Keratinocyte (primary cell): ENCODE measurements around the gene ERG. TPM values are rescaled to one million over a fixed set of nuclear protein-coding genes. Genes with fewer than 3 reads are reported as not detected.

ENCODE experiments used
- DNase-seq: peaks from one replicate; pipeline ENCODE4 v3.0.0-alpha.2; 2011; ENCODE audit warnings: low read depth, missing footprints, low spot score
- FAIRE-seq: peaks from 2 replicates; lab custom pipeline; 2011; peaks lifted over from hg19 to GRCh38; lab: Jason Lieb, UNC
- H2AFZ ChIP-seq: 2 replicates; pipeline ENCODE4 v1.6.0; 2012; ENCODE audit warnings: low read length, control low read depth, inconsistent platforms; ENCODE audit not compliant: control insufficient read depth
- H3K27ac ChIP-seq: 2 replicates; pipeline ENCODE4 v1.5.1; 2011; ENCODE audit warnings: low read length; ENCODE audit not compliant: control insufficient read depth, insufficient read depth
- H3K27me3 ChIP-seq: 3 replicates; pipeline ENCODE4 v1.6.0; 2011; ENCODE audit warnings: low read length; ENCODE audit not compliant: control insufficient read depth, insufficient read depth; ENCODE audit errors: extremely low read depth
- H3K36me3 ChIP-seq, 2 experiments: 2 replicates in 1 of 2; 3 replicates in 1 of 2; pipeline ENCODE4 v1.5.1; 2011; ENCODE audit warnings: low read length in 2 of 2, mild to moderate bottlenecking in 1 of 2; ENCODE audit not compliant: control insufficient read depth in 2 of 2, insufficient read depth in 2 of 2; ENCODE audit errors: extremely low read depth in 1 of 2
- H3K4me1 ChIP-seq: 3 replicates; pipeline ENCODE4 v1.5.1; 2011; ENCODE audit warnings: low read length; ENCODE audit not compliant: control insufficient read depth, insufficient read depth; ENCODE audit errors: extremely low read depth
- H3K4me2 ChIP-seq: 3 replicates; pipeline ENCODE4 v1.6.0; 2011; ENCODE audit warnings: low read depth, low read length; ENCODE audit not compliant: control insufficient read depth, insufficient read depth; ENCODE audit errors: extremely low read depth
- H3K4me3 ChIP-seq, 3 experiments: fragments of 200-600 bp in 1 of 3; sonication (generic) in 1 of 3; 2 replicates in 2 of 3; 3 replicates in 1 of 3; pipeline ENCODE4 v1.5.1; 2011 to 2016; ENCODE audit warnings: low read length in 3 of 3, mild to moderate bottlenecking in 3 of 3, control low read depth in 2 of 3, inconsistent platforms in 1 of 3, low read depth in 1 of 3, mixed read lengths in 1 of 3, mixed run types in 1 of 3, moderate library complexity in 1 of 3; ENCODE audit not compliant: control insufficient read depth in 2 of 3, insufficient read depth in 2 of 3; ENCODE audit errors: extremely low read depth in 1 of 3
- H3K79me2 ChIP-seq: 2 replicates; pipeline ENCODE4 v1.6.0; 2012; ENCODE audit warnings: low read length; ENCODE audit not compliant: control insufficient read depth, insufficient read depth
- H3K9ac ChIP-seq: 3 replicates; pipeline ENCODE4 v1.6.0; 2011; ENCODE audit warnings: low read length; ENCODE audit not compliant: control insufficient read depth, insufficient read depth; ENCODE audit errors: extremely low read depth
- H3K9me1 ChIP-seq: 3 replicates; pipeline ENCODE4 v1.6.0; 2011; ENCODE audit warnings: low read length; ENCODE audit not compliant: control insufficient read depth, insufficient read depth; ENCODE audit errors: extremely low read depth
- H3K9me3 ChIP-seq: 2 replicates; pipeline ENCODE4 v1.5.1; 2012; ENCODE audit warnings: low read depth, low read length; ENCODE audit not compliant: control insufficient read depth
- H4K20me1 ChIP-seq: 3 replicates; pipeline ENCODE4 v1.6.0; 2011; ENCODE audit warnings: low read length; ENCODE audit not compliant: control insufficient read depth, insufficient read depth; ENCODE audit errors: extremely low read depth
- CTCF ChIP-seq, 3 experiments: IDR thresholded peaks in 1 of 3; conservative IDR thresholded peaks in 1 of 3; optimal IDR thresholded peaks in 1 of 3; 2 replicates in 2 of 3; 3 replicates in 1 of 3; pipeline versions ENCODE3 to v1.5.1; 2011; ENCODE audit warnings: low read length in 3 of 3, mild to moderate bottlenecking in 3 of 3, moderate library complexity in 2 of 3, control low read depth in 1 of 3, inconsistent platforms in 1 of 3; ENCODE audit not compliant: insufficient read depth in 2 of 3; ENCODE audit errors: extremely low read depth in 1 of 3
- EZH2 ChIP-seq: IDR thresholded peaks from one replicate; pipeline ENCODE4 v1.6.1; 2012; ENCODE audit warnings: inconsistent platforms, mild to moderate bottlenecking, low read length, moderate library complexity
- dilution Hi-C: fragments of 300-500 bp; cut with MboI; formaldehyde crosslinking; loops from one replicate; pipeline ENCODE4 v1.7.0; 2020; ENCODE audit warnings: low sequenced_read_pairs; ENCODE audit not compliant: extremely low pct_ligation_motif_present
- polyA plus RNA-seq, 5 experiments: library from polyadenylated mRNA; depleted of rRNA in 3 of 5; stranded (reverse) in 3 of 5; stranded (forward) in 1 of 5; unstranded in 1 of 5; fragments of >200 nt; gene quantifications; 1 replicate in 1 of 5; 2 replicates in 3 of 5; 3 replicates in 1 of 5; pipeline versions ENCODE4 v1.2.1 to v1.2.3, GENCODE V29; 2011 to 2012; ENCODE audit warnings: missing spikeins in 2 of 5, low read depth in 1 of 5, low replicate concordance in 1 of 5

ERG gene
- polyA plus RNA-seq, 1 donor (not counting 4 experiments of a cell fraction or from before 2014, with no cell fraction given): 0.08 TPM

DNA sequence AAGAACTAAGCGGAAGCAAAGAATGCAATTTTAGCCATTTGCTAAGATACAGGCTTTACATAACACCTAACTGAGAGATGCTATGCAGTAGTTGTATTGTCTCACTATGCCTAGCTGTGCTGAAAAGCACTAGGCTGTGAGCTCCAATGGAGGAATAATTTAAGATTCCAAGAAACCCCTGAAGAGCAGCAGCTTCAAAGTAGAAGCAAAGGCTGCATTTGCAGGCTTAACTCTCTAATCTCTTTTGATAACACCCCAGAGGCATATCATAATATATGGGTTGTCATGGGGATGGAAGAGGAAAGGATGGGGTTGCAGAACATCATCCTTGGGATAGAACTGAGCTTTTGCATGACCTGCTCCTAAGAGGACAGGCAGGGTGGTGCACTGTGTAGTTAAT is 102.0 kb downstream of the ERG start:
- TF ChIP-seq EZH2 (no peak), CTCF (optimal IDR thresholded peaks at IDR 0.05 in 1 of 3, IDR thresholded peaks at IDR 0.05 in 1 of 3, conservative IDR thresholded peaks at IDR 0.05 in 1 of 3; ENCODE audit: extremely low read depth in 1 of 3, insufficient read depth in 2 of 3, low read length in 3 of 3) (no peak)
- DNase-seq (no peak), FAIRE-seq (no peak)
- H2AFZ ChIP-seq: no peak overlapping the region
- H3K79me2 ChIP-seq: no peaks in the 10 kb centered on the region
- no peaks in the 10 kb centered on the region for H3K9me1 ChIP-seq
- dilution Hi-C loops: no loop called here
- no peaks in the 10 kb centered on the region for H3K9me3 ChIP-seq
- H3K4me1 ChIP-seq: no peaks in the 10 kb centered on the region
- peaks cover 4% of the 10 kb centered on the region for H3K27me3 ChIP-seq
- H3K36me3 ChIP-seq: no peaks in the 10 kb centered on the region
- no peaks in the 10 kb centered on the region for H4K20me1 ChIP-seq
- no peak overlapping the region for H3K4me3 ChIP-seq
- no peak overlapping the region for H3K4me2 ChIP-seq
- no peak overlapping the region for H3K9ac ChIP-seq
- H3K27ac ChIP-seq: no peak overlapping the region

- Histone ChIP-seq H3K36me3 (no peaks in the 10 kb centered on the region), H4K20me1 (no peaks in the 10 kb centered on the region), H3K27ac (no peak overlapping the region), H3K27me3 (peaks cover 4% of the 10 kb centered on the region), H3K9me1 (no peaks in the 10 kb centered on the region), H3K9me3 (no peaks in the 10 kb centered on the region), H3K4me2 (no peak overlapping the region), H3K4me3 (no peak overlapping the region), H3K9ac (no peak overlapping the region), H3K79me2 (no peaks in the 10 kb centered on the region), H3K4me1 (no peaks in the 10 kb centered on the region), H2AFZ (no peak overlapping the region)
- DNase-seq (no peak), FAIRE-seq (no peak)
- dilution Hi-C loops: no loop called here
- TF ChIP-seq EZH2 (no peak), CTCF (optimal IDR thresholded peaks at IDR 0.05 in 1 of 3, IDR thresholded peaks at IDR 0.05 in 1 of 3, conservative IDR thresholded peaks at IDR 0.05 in 1 of 3; ENCODE audit: extremely low read depth in 1 of 3, insufficient read depth in 2 of 3, low read length in 3 of 3) (no peak)
Measured at GRCh38 chr21:38395581-38395980, 102.7 kb downstream of the ERG start.
